Neuronal stem cell (in vitro differentiated cells): ENCODE results near the gene NEK10.

ENCODE experiments used
- DNase-seq: peaks from one replicate; pipeline ENCODE4 v3.0.0-alpha.2; 2013; ENCODE audit warnings: low spot score
- H2AFZ ChIP-seq: one replicate; pipeline ENCODE4 v1.6.1; 2013; ENCODE audit warnings: mild to moderate bottlenecking, low read length, inconsistent platforms
- H2AK5ac ChIP-seq: 2 replicates; pipeline ENCODE4 v1.6.1; 2013; ENCODE audit warnings: low read depth, mild to moderate bottlenecking, inconsistent platforms, low read length, moderate library complexity, mixed read lengths
- H2BK120ac ChIP-seq: 2 replicates; pipeline ENCODE4 v1.6.1; 2013; ENCODE audit warnings: low read depth, mild to moderate bottlenecking, inconsistent platforms, low read length, moderate library complexity, mixed read lengths
- H2BK12ac ChIP-seq: one replicate; pipeline ENCODE4 v1.6.1; 2013; ENCODE audit warnings: low read length, inconsistent platforms
- H2BK15ac ChIP-seq: 2 replicates; pipeline ENCODE4 v1.6.1; 2013; ENCODE audit warnings: mild to moderate bottlenecking, low read length, inconsistent platforms, mixed read lengths
- H2BK5ac ChIP-seq: one replicate; pipeline ENCODE4 v1.6.1; 2013; ENCODE audit warnings: inconsistent platforms, mild to moderate bottlenecking, low read length, moderate library complexity
- H3K14ac ChIP-seq: one replicate; pipeline ENCODE4 v1.6.1; 2013; ENCODE audit warnings: low read length, inconsistent platforms
- H3K18ac ChIP-seq: 2 replicates; pipeline ENCODE4 v1.6.1; 2013; ENCODE audit warnings: low read length, inconsistent platforms
- H3K23ac ChIP-seq: 2 replicates; pipeline ENCODE4 v1.6.1; 2013; ENCODE audit warnings: low read depth, mild to moderate bottlenecking, mixed read lengths, low read length, inconsistent platforms; ENCODE audit not compliant: poor library complexity
- H3K27ac ChIP-seq: replicated peaks from 3 replicates; pipeline ENCODE4 v1.5.1; 2013; ENCODE audit warnings: low read length, inconsistent platforms
- H3K27me3 ChIP-seq, 3 experiments: 2 replicates each; pipeline ENCODE4 v1.6.1; 2013; ENCODE audit warnings: low read length in 3 of 3, mild to moderate bottlenecking in 2 of 3, inconsistent platforms in 1 of 3, low read depth in 1 of 3, mixed read lengths in 1 of 3, moderate library complexity in 1 of 3; ENCODE audit not compliant: control insufficient read depth in 3 of 3, insufficient read depth in 3 of 3
- H3K36me3 ChIP-seq, 2 donors: replicated peaks in 1 of 2; 2 replicates each; pipeline ENCODE4 v1.6.1; 2013; ENCODE audit warnings: low read length in 2 of 2; ENCODE audit not compliant: control insufficient read depth in 2 of 2, insufficient read depth in 2 of 2
- H3K4ac ChIP-seq: 2 replicates; pipeline ENCODE4 v1.6.1; 2013; ENCODE audit warnings: inconsistent platforms, mild to moderate bottlenecking, low read length, moderate library complexity
- H3K4me1 ChIP-seq, 2 donors: 1 replicate in 1 of 2; 2 replicates in 1 of 2; pipeline ENCODE4 v1.6.1; 2013; ENCODE audit warnings: low read length in 2 of 2, low read depth in 1 of 2; ENCODE audit not compliant: control insufficient read depth in 2 of 2, insufficient read depth in 1 of 2
- H3K4me2 ChIP-seq: one replicate; pipeline ENCODE4 v1.6.1; 2013; ENCODE audit warnings: mild to moderate bottlenecking, low read length, inconsistent platforms; ENCODE audit not compliant: insufficient read depth, poor library complexity, severe bottlenecking
- H3K4me3 ChIP-seq, 2 donors: 2 replicates each; pipeline ENCODE4 v1.5.1; 2013; ENCODE audit warnings: low read length in 2 of 2, mild to moderate bottlenecking in 2 of 2, inconsistent platforms in 1 of 2, moderate library complexity in 1 of 2
- H3K79me1 ChIP-seq: one replicate; pipeline ENCODE4 v1.6.1; 2013; ENCODE audit warnings: low read depth, mild to moderate bottlenecking, inconsistent platforms, low read length, moderate library complexity
- H3K9ac ChIP-seq: one replicate; pipeline ENCODE4 v1.6.1; 2013; ENCODE audit warnings: mild to moderate bottlenecking, low read depth, low read length, inconsistent platforms; ENCODE audit not compliant: poor library complexity
- H3K9me3 ChIP-seq, 2 donors: replicated peaks in 1 of 2; 2 replicates each; pipeline versions ENCODE3 to v1.6.1; 2013; ENCODE audit warnings: low read length in 2 of 2, mild to moderate bottlenecking in 2 of 2, inconsistent platforms in 1 of 2, low read depth in 1 of 2, mixed read lengths in 1 of 2, moderate library complexity in 1 of 2; ENCODE audit not compliant: control insufficient read depth in 2 of 2, insufficient read depth in 1 of 2
- H4K8ac ChIP-seq: one replicate; pipeline ENCODE4 v1.6.1; 2013; ENCODE audit warnings: low read depth, mild to moderate bottlenecking, inconsistent platforms, low read length, moderate library complexity
- H4K91ac ChIP-seq: one replicate; pipeline ENCODE4 v1.6.1; 2013; ENCODE audit warnings: low read length, low read depth, mild to moderate bottlenecking, inconsistent platforms; ENCODE audit not compliant: poor library complexity
- WGBS, 2 donors: extraction: QIAGEN DNeasy Blood & Tissue Kit; methylation state at CpG; one replicate each; pipeline ENCODE4 v1.1.7; 2013; ENCODE audit warnings: missing lambda C conversion rate in 2 of 2, mixed read lengths in 1 of 2; ENCODE audit not compliant: insufficient read length in 2 of 2, insufficient replicate concordance in 1 of 2; ENCODE audit errors: extremely low coverage in 2 of 2; 5-methylcytosine and 5-hydroxymethylcytosine counted together

Gene NEK10

DNA sequence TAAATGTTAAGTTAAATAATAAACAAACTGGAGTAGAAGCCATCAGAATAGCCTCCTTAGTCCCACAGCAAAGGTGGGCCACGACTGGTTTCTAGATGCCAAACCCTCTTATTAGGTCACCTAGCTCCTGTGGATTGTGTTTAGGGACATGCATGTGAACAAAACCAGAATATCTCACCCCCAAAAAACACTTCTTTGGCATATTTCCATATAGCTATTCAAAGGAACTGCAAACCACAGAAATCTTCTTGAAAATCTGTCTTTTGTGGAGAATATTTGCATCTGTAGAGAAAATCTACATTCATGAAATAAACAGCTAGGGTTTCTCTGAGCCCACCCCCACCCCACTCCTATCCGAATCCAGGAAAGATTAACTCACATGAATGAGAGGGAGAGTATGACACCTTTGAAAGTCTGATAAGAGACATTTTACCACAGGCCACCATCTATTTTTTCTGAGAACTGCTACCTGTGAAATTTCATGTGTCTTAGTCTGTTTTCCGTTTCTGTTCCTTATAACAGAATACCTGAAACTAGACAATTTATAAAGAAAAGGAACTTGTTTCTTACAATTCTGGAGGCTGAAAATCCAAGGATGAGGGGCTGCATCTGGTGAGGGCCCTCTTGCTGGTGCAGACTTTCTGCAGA, 159.4 kb downstream of the NEK10 start:
- Histone ChIP-seq H3K23ac (no peak overlapping the region), H2BK15ac (no peak overlapping the region)

DNA sequence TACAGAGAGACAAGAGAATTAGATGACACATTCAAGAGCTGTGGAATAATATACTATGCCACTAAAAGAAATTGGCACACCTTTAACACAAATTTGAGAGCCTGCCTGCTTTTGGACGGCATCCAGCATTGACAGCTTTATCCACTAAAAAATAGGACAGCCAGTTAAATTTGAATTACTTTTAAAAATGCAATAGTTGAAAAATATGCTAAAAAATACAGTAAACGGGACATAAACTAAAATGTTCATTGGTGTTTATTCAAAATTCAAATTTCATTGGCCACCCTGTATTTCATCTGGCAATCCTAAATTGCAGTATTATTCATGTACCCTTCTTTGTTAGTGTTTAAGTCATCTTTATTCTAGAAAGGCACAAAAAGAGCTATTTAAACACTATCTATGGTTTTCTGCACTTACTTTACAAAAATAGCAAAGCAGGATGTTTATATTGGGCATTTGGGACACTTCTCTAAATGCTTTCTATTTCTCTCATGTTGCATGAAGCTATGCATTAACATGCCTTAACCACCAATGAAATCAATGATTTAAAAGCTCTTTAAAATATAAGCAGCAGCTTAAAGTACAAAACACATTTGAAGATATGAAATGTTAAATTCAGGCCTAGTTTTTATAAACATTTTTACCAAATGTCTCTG, 160.1 kb downstream of the NEK10 start:
- DNase-seq: no peak
- Histone ChIP-seq H4K8ac (no peak overlapping the region), H2AFZ (no peak overlapping the region), H3K9ac (no peak overlapping the region), H2BK120ac (no peak overlapping the region), H3K9me3 (no peaks in the 10 kb centered on the region), H3K14ac (no peak overlapping the region), H3K27ac (no peak overlapping the region), H3K4me2 (no peak overlapping the region), H3K36me3 (no peaks in the 10 kb centered on the region), H2BK15ac (no peak overlapping the region), H3K4me3 (no peak overlapping the region), H3K4me1 (no peaks in the 10 kb centered on the region), H4K91ac (no peak overlapping the region), H2AK5ac (no peak overlapping the region), H3K4ac (no peak overlapping the region), H3K23ac (no peak overlapping the region), H3K79me1 (no peaks in the 10 kb centered on the region), H2BK12ac (no peak overlapping the region), H2BK5ac (no peak overlapping the region), H3K18ac (no peak overlapping the region), H3K27me3 (no peaks in the 10 kb centered on the region)
- no CpG with 5 or more reads among the region's 2 CpGs for WGBS, 2 donors

More for the DNA sequence above, 159.4 kb downstream of the NEK10 start:
- Histone ChIP-seq H3K18ac (no peak overlapping the region), H2AK5ac (no peak overlapping the region), H3K4me2 (no peak overlapping the region), H2AFZ (no peak overlapping the region), H3K9ac (no peak overlapping the region), H3K4ac (no peak overlapping the region), H3K79me1 (no peaks in the 10 kb centered on the region), H3K4me3 (no peak overlapping the region), H3K9me3 (no peaks in the 10 kb centered on the region), H4K91ac (no peak overlapping the region), H3K27me3 (no peaks in the 10 kb centered on the region), H3K4me1 (no peaks in the 10 kb centered on the region), H3K27ac (no peak overlapping the region), H2BK120ac (no peak overlapping the region), H2BK5ac (no peak overlapping the region), H3K36me3 (no peaks in the 10 kb centered on the region), H4K8ac (no peak overlapping the region), H3K14ac (no peak overlapping the region), H2BK12ac (no peak overlapping the region)
- no CpG with 5 or more reads among the region's 3 CpGs for WGBS, 2 donors
- no peak for DNase-seq

DNA sequence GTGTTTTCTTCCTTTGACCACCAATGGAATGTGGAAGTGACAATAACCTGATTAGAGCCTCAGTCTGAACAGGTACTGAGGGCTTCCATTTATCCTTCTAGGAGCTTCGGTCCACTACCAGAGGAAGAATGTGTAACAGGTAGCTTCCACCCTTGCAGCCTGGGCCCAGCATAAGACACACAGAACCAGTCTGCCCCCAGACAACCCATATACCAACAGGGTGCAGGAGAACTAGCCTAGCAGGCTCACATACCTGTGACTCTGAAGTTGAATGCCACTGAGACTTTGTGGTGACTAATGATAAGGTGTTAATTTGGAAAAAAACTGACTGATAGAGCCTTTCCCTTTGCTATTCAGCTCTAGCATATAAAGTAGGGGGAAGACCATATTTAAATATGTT, 166.2 kb downstream of the NEK10 start:
- no peak overlapping the region for H4K8ac ChIP-seq
- H4K91ac ChIP-seq: no peak overlapping the region
- no peak overlapping the region for H2AK5ac ChIP-seq
- H3K36me3 ChIP-seq: no peaks in the 10 kb centered on the region
- H3K79me1 ChIP-seq: no peaks in the 10 kb centered on the region
- no peak overlapping the region for H3K27ac ChIP-seq
- H2AFZ ChIP-seq: no peak overlapping the region
- no peak overlapping the region for H3K4ac ChIP-seq
- no peak overlapping the region for H2BK5ac ChIP-seq
- no peak overlapping the region for H3K4me3 ChIP-seq
- H2BK15ac ChIP-seq: no peak overlapping the region
- no peak overlapping the region for H3K9ac ChIP-seq
- no peak overlapping the region for H3K23ac ChIP-seq
- no peak overlapping the region for H3K4me2 ChIP-seq
- H3K9me3 ChIP-seq: no peaks in the 10 kb centered on the region
- no peaks in the 10 kb centered on the region for H3K4me1 ChIP-seq
- no peak overlapping the region for H2BK12ac ChIP-seq
- no peaks in the 10 kb centered on the region for H3K27me3 ChIP-seq
- H2BK120ac ChIP-seq: no peak overlapping the region
- DNase-seq: no peak
- no peak overlapping the region for H3K18ac ChIP-seq
- no CpG with 5 or more reads among the region's 1 CpG for WGBS, 2 donors
- no peak overlapping the region for H3K14ac ChIP-seq

- H2BK120ac ChIP-seq: no peak overlapping the region
- no peak overlapping the region for H3K18ac ChIP-seq
- no peak overlapping the region for H3K14ac ChIP-seq
- H3K4me3 ChIP-seq: no peak overlapping the region
- H4K91ac ChIP-seq: no peak overlapping the region
- H2AFZ ChIP-seq: no peak overlapping the region
- no peak overlapping the region for H2BK5ac ChIP-seq
- no peaks in the 10 kb centered on the region for H3K79me1 ChIP-seq
- no peaks in the 10 kb centered on the region for H3K27me3 ChIP-seq
- DNase-seq: no peak
- H3K9me3 ChIP-seq: no peaks in the 10 kb centered on the region
- no peak overlapping the region for H2AK5ac ChIP-seq
- no peak overlapping the region for H2BK12ac ChIP-seq
- H4K8ac ChIP-seq: no peak overlapping the region
- H3K27ac ChIP-seq: no peak overlapping the region
- WGBS, 2 donors: no CpG with 5 or more reads among the region's 5 CpGs
- no peak overlapping the region for H2BK15ac ChIP-seq
- H3K4ac ChIP-seq: no peak overlapping the region
- no peak overlapping the region for H3K9ac ChIP-seq
- no peaks in the 10 kb centered on the region for H3K4me1 ChIP-seq
- H3K23ac ChIP-seq: no peak overlapping the region
- H3K36me3 ChIP-seq: no peaks in the 10 kb centered on the region
- H3K4me2 ChIP-seq: no peak overlapping the region
These were observed 167.7 kb downstream of the NEK10 start for GRCh38 chr3:27201492-27201891.
